K562 (cell line): ENCODE measurements around the gene TRIM45. TPM values are rescaled to one million over a fixed set of nuclear protein-coding genes. Genes with fewer than 3 reads are reported as not detected.

Source experiments
- ATF4 ChIP-seq: fragments of 450-650 bp; formaldehyde crosslinking; IDR thresholded peaks from 2 replicates; pipeline ENCODE4 v1.4.0; 2022; ENCODE audit warnings: mild to moderate bottlenecking, moderate library complexity
- E2F3 ChIP-seq: fragments of 250-450 bp; sonication (Bioruptor Pico); IDR thresholded peaks from 2 replicates; pipeline ENCODE4 v1.4.0; 2020; ENCODE audit warnings: mild to moderate bottlenecking
- ELF2 ChIP-seq: fragments of 250-450 bp; sonication (Bioruptor Pico); IDR thresholded peaks from 2 replicates; pipeline ENCODE4 v1.5.0; 2021; ENCODE audit warnings: mild to moderate bottlenecking
- FOXK2 ChIP-seq, 2 experiments: fragments of 450-650 bp; IDR thresholded peaks in 1 of 2; conservative IDR thresholded peaks in 1 of 2; 2 replicates each; pipeline ENCODE4 v1.6.1; 2016; ENCODE audit warnings: low read depth in 2 of 2, mild to moderate bottlenecking in 1 of 2
- ILF3 ChIP-seq: fragments of 450-650 bp; IDR thresholded peaks from 2 replicates; pipeline ENCODE4 v1.6.1; 2018; ENCODE audit warnings: antibody characterized with exemption, mild to moderate bottlenecking, moderate library complexity, borderline replicate concordance
- KLF6 ChIP-seq: fragments of 250-450 bp; sonication (Bioruptor Pico); IDR thresholded peaks from 2 replicates; pipeline ENCODE4 v1.4.0; 2020; ENCODE audit warnings: mild to moderate bottlenecking, moderate library complexity, borderline replicate concordance
- MCM2 ChIP-seq: fragments of 450-650 bp; IDR thresholded peaks from 2 replicates; pipeline ENCODE4 v1.6.1; 2017; ENCODE audit warnings: low read depth, mild to moderate bottlenecking
- MCM7 ChIP-seq, 2 experiments: fragments of 450-650 bp; IDR thresholded peaks; 2 replicates each; pipeline ENCODE4 v1.6.1; 2016 to 2018
- MEF2D ChIP-seq: conservative IDR thresholded peaks from 2 replicates; pipeline ENCODE4 v1.6.1; 2016; ENCODE audit warnings: low read depth, missing genetic modification characterization, missing compliant biosample characterization
- MTA1 ChIP-seq: fragments of 450-650 bp; IDR thresholded peaks from 2 replicates; pipeline ENCODE4 v1.6.1; 2017; ENCODE audit warnings: borderline replicate concordance
- PTRF ChIP-seq: fragments of 450-650 bp; IDR thresholded peaks from 2 replicates; pipeline ENCODE4 v1.6.1; 2016; ENCODE audit warnings: mild to moderate bottlenecking, missing genetic modification characterization, missing compliant biosample characterization
- RHOXF2B ChIP-seq: fragments of 250-450 bp; sonication (Bioruptor Pico); conservative IDR thresholded peaks from 2 replicates; pipeline ENCODE4 v1.5.1; 2021
- SMARCB1 ChIP-seq: IDR thresholded peaks from 2 replicates; pipeline ENCODE4 v1.6.1; 2011; ENCODE audit warnings: improper control_type of control experiment, low read depth; ENCODE audit not compliant: insufficient read length
- TAF15 ChIP-seq: fragments of 200-400 bp; formaldehyde crosslinking; IDR thresholded peaks from 2 replicates; pipeline ENCODE4 v1.6.1; 2017; ENCODE audit warnings: mild to moderate bottlenecking, low read depth, low read length, moderate library complexity
- TBP ChIP-seq: optimal IDR thresholded peaks from 2 replicates; pipeline ENCODE3; 2011; ENCODE audit warnings: low read depth, low read length, improper control_type of control experiment
- USF1 ChIP-seq: sonication (generic); formaldehyde crosslinking; IDR thresholded peaks from 2 replicates; pipeline ENCODE4 v1.9.0; 2022; ENCODE audit warnings: mild to moderate bottlenecking, missing genetic modification reagents
- ZNF197 ChIP-seq: fragments of 200-800 bp; sonication (Bioruptor generic); IDR thresholded peaks from 2 replicates; pipeline ENCODE4 v1.6.1; 2016; ENCODE audit warnings: low read depth, missing genetic modification characterization, missing compliant biosample characterization
- ZNF24 ChIP-seq: fragments of 450-650 bp; IDR thresholded peaks from 2 replicates; pipeline ENCODE4 v1.6.1; 2016
- ZNF318 ChIP-seq, 2 experiments: fragments of 450-650 bp; IDR thresholded peaks; 2 replicates each; pipeline ENCODE4 v1.6.1; 2016; ENCODE audit warnings: mild to moderate bottlenecking in 2 of 2, borderline replicate concordance in 1 of 2, low read depth in 1 of 2, moderate library complexity in 1 of 2
- ZNF699 ChIP-seq: fragments of 250-450 bp; sonication (Bioruptor Pico); IDR thresholded peaks from 2 replicates; pipeline ENCODE4 v1.8.0; 2021; ENCODE audit warnings: mild to moderate bottlenecking, moderate library complexity; ENCODE audit not compliant: insufficient replicate concordance
- polyA plus RNA-seq, 8 experiments: library from polyadenylated mRNA; depleted of rRNA in 4 of 8; stranded (reverse) in 5 of 8; unstranded in 3 of 8; fragments of >200 nt; fragmentation: Nextera tagmentation in 2 of 8; fragmentation: Illumina TruSeq in 1 of 8; extraction: Ambion mirVana in 2 of 8; extraction: Trizol in 1 of 8; gene quantifications; 2 replicates each; pipeline versions ENCODE4 v1.2.1 to v1.2.3, GENCODE V29; 2011 to 2014; ENCODE audit warnings: inconsistent platforms in 1 of 8, missing spikeins in 1 of 8
- total RNA-seq, 7 experiments: library from RNA; depleted of rRNA in 6 of 7; stranded (reverse); fragments of >200 nt in 6 of 7; fragmentation: Illumina TruSeq in 2 of 7; extraction: Trizol in 2 of 7; gene quantifications; 2 replicates each; pipeline versions ENCODE4 v1.2.1 to v1.2.3, GENCODE V29; 2011 to 2021; ENCODE audit warnings: low replicate concordance in 1 of 7

The TRIM45 gene
- total and polyA plus RNA-seq, 9 of the 15 experiments (the other 6 are each of a cell fraction or from before 2014, with no cell fraction given) = 1.9 to 6.2 (median 3.6) TPM

GRCh38 chr1:117093870-117094621 is 27.5 kb downstream of the TRIM45 start (continued):
- no peak for TF ChIP-seq TAF15
- TF ChIP-seq ATF4 = no peak
- no peak for TF ChIP-seq MCM7 (IDR thresholded peaks at IDR 0.05)
- no peak for TF ChIP-seq SMARCB1
- TF ChIP-seq USF1 (CRISPR knock-in tag) = no peak
- no peak for TF ChIP-seq FOXK2 (conservative IDR thresholded peaks at IDR 0.05 in 1 of 2, IDR thresholded peaks at IDR 0.05 in 1 of 2; ENCODE audit: low read depth in 2 of 2)
- TF ChIP-seq ELF2 (CRISPR knock-in tag) = no peak
- TF ChIP-seq ILF3 = no peak
- no peak for TF ChIP-seq RHOXF2B (CRISPR knock-in tag)
- no peak for TF ChIP-seq TBP
- TF ChIP-seq MCM2 = no peak
- TF ChIP-seq ZNF318 (IDR thresholded peaks at IDR 0.05; ENCODE audit: borderline replicate concordance in 1 of 2, low read depth in 1 of 2) = no peak
- no peak for TF ChIP-seq MEF2D
- TF ChIP-seq ZNF699 (CRISPR knock-in tag) = no peak
- no peak for TF ChIP-seq MTA1
- TF ChIP-seq KLF6 (CRISPR knock-in tag) = no peak
- TF ChIP-seq PTRF = no peak
- no peak for TF ChIP-seq ZNF24
- TF ChIP-seq ZNF197 = no peak
- no peak for TF ChIP-seq E2F3 (CRISPR knock-in tag)
